Inflammatory macrophage treated with lipopolysaccharide for 4 hours (primary cell): Measurements from ENCODE around the gene FANK1.
"Not testable (repeated sequence)": the region's sequence is repeated elsewhere in the genome, so short reads cannot be mapped to it uniquely, and the experiment has no call there.

Experiments used
- DNase-seq: peaks from one replicate; pipeline ENCODE4 v3.0.0-alpha.2; 2020

The FANK1 gene

DNA sequence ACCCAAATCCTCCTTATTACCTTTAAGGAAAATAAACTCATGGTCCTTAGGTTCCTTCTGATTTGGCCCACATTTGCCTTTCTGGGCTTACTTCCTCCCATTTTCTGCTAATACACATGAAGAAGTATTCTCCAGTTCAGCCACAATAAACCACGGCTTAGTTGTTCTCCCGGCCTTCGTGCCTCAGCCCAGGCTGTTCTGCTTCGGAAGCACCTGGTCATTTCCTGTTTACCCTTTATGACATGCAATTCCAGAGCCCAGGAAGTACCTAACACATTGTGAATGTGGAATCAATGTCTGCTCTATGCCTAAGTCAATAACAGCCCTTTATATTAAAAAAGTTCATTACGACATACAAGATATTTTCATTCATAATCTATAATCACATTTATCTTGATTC is 4.0 kb upstream of the FANK1 start:
- not testable (repeated sequence) for DNase-seq

DNA sequence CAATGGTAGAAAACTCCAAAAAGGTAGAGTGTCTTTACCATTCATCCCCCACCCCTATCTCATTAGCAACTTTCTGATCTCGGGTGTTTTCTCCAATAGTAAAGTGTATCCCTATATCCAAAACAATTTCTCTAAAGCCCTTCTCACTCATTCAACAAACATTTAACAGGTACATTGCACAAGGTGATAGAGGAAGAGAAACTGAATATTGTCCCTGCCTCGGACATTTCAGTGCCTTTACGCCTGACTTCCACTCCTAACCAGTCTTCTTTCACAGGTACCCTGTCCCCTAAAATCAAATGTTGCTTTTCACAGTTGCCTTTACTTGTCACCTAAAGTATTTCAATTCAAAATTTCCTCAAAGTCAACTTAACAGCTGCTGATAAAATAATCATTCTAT is 2.2 kb upstream of the FANK1 start:
- DNase-seq: not testable (repeated sequence)

DNA sequence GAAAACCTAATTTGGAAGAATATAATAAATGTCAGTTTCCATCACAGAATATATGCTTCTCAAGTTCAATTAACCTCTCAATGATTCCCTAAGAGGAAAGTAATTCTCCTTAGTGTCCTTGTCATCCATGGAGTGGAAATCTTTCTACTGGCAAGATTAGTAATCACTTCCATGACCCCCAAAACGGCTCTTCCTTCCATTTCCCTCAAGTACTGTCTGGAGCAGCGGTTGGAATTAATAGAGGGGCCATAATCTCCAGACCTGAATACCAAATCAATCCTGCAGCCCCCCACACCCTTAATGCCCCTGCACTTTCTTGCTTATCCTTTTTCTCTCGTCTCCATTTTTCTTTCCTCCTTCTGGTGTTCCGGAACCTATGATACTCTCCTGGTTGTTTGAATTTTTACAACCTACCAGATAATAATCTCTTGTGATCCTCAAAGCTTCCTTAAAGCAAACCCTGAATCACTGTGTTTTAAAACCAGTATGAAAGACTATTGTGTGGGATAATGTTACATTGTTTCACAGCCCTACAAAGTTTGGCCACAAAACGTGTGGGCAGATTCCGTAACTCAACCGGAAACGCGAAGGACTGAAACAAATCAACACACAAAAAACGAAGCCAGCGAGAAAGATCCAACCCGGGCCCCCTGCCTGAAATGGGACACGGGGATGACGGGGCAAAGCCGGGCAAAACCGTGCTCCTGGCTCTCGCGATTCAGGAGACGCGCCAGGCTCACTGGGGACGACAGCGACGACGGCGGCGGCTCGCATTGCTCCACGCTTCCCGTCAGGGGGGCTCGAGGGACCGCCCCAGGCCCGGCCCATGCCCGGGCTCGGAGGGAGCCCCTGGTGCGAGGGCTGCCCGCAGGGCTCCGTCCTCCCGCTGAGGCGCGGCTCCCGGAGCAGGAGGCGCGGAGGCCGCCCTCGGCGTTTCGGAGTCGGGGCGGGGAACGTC is 955 bp upstream of the FANK1 start:
- DNase-seq: peak; percentile 62

DNA sequence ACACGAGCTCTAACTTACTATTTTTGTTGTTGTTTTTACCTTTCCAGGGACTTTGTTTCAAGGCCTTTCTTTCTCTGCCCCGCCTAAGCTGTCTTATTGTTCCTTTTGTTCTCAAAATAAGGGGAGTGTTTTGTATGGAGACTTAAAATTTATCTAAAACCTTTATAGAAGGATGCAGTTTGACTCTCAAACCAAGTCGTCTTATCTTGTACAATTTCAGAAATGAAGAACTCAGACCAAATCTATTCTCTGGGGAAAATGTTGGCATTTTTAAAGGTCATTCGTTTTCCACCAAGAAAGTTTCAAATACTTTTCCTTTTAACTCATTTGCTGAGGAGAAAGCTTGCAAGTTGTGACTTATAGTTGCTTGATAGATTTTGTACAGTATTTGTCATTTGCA is 953 bp downstream of the FANK1 start:
- not testable (repeated sequence) for DNase-seq

DNA sequence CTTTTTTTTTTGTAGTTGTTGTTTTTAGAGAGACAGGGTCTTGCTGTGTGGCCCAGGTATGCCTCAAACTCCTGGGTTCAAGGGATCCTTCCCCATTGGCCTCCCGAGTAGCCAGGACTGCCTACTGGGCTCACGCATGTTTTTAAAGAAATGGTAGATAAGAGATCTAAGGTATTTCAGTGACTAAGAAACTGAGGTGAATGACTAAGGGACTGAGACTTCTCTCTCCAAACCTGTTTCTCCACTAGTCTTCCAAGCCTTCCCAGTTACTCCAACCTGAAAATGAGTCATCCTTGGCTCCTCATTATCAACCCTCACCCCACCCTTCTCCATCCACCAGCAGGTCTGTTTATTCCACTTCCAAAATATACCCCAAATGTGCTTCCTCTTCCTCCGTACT is 4.6 kb downstream of the FANK1 start:
- DNase-seq: not testable (repeated sequence)

DNA sequence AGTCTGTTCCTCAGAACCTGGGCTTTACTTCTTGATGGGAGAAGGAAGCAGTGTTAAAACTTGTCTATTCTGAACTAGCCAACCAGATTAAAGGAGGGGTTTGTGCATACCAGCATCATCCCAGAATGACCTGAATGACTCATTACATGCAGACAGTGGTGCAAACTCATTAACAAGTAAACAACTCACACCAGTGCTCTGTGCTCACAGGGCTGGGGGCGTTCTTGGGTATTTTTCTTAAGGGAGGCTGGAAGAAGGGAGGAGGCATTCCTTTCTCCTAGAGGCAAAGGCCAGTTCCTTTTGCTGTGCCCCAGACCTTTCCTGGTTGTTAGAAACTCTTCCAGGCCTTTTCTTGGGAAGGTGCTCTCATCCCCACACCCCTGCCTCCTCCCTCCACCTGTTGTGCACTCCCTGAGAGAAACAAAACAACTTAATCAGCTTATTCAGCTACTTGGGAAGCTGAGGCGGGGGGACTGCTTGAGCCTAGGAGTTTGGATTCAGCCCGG is 6.8 kb downstream of the FANK1 start:
- not testable (repeated sequence) for DNase-seq

DNA sequence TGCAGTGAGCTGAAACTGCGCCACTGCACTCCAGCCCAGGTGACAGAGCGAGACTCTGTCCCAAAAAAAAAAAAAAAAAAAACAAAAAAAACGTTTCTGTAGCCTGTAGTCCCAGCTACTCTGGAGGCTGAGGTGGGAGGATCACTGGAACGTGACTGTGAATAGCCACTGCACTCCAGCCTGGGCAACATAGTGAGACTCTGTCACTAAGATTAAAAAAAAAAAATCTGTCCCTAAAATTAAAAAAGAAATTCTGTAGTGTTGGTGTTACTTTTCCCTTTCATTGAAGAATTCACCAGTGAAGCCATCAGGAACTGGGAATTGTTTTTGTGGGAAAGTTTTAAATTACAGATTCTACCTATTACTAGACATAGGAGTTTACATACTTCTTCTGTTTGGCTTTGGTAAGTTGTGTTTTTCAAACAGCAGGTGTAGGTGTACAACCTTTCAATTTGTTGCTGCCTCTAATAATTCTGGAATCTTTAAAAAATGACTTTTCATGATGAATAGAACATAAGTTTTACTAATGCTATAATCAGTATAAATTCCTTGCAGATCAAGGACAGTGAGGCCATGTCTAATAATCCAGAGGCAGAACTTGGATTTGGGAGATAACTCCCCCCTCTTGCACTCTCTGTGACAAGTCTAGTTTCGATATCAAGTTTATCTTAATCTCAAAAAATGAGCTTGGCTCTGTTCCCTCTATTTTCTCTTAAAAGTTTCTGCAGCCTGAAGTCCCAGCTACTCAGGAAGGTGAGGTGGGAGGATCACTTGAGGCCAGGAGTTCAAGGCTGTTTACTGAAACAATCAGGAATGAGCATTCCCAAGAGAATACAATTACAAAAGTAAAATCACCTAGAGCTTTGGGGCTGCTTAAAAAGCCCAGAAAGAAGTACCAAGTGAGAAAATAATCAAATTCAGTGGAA is 9.0 kb downstream of the FANK1 start:
- DNase-seq: not testable (repeated sequence)

DNA sequence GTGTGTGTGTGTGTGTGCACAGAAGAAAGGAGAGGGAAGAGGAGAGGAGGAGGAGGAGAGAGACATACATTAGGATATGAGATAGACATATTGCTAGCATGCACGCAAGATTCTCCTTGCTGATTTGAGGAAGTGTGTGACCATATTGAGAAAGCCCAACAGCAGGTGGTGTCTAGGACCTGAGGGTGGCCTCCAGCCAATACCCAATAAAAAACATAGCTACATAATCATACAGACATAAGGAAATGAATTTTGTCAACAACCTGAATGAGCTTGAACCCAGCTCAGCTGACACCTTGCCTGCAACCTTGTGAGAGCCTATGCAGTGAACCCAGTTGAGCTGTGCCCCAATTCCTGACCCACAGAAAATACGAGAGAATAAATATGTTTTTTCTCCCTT is 11.2 kb downstream of the FANK1 start:
- DNase-seq: not testable (repeated sequence)

DNA sequence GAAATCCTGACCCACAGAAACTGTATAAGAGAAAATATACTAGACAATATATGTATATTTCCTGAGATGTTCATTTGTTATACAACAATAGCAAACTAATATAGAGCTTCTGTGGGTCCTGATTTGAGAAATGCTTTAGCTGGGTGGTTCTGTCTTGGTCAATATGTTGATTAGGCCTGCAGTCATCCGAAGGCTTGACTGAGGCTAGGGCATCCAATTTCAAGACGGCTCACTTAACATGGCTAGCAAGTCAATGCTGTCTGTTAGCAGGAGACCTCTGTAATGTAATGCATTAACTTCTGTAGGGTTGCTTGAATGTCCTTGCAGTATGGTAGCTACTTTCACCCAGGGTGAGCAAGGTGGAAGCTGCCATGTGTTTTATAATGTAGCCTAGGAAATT is 12.4 kb downstream of the FANK1 start:
- not testable (repeated sequence) for DNase-seq

DNA sequence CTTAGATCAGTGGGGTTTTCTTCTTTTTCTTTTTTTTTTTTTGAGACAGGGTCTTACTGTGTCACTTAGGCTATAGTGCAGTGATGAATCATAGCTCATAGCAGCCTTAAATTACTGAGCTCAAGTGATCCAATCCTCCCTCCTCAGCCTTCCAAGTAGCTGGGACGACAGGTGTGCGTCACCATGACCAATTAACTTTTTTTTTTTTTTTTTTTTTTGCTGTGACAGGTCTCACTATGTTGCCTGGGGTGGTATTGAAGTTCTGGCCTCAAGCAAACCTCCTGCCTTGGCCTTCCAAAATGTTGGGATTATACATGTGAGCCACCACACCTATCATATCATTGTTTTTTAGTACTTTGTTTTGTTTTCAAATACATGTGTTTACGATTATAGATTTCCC is 13.1 kb downstream of the FANK1 start:
- DNase-seq: not testable (repeated sequence)

DNA sequence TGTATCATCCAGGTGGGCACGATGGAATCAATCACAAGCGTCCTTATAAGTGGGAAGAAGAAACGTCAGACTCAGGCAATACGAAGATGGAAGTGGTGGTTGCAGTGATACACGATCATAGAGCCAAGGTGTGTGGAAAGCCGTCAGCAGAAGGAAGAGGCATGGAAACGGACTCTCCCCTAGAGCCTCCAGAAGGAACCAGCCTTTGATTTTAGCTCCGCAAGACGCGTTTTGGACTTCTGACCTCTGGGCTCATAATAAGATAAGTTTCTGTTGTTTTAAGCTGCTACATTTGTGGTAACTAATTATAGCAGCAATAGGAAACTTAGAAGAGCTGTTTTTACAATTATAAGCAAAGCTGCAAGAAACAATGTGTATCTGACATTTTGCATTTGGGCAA is 14.8 kb downstream of the FANK1 start:
- no peak for DNase-seq

DNA sequence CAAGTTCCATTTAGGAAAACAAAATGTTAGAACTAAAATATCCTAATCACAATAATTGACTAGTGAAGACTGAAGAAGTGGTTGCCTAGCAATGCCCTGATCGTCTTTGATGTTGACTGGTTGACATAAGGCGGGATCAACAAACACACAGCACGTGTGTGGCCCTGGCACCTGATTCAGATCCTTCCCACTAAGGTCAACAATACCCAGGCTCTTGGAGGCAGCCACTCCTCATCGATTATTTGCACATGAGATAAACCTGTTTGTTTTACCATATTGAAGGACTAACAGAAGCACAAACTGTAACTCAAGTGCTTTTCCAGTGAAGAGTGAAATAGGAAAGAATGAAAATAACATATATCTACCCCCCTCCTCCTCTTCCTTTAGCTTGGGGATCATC is 15.6 kb downstream of the FANK1 start:
- DNase-seq: no peak

DNA sequence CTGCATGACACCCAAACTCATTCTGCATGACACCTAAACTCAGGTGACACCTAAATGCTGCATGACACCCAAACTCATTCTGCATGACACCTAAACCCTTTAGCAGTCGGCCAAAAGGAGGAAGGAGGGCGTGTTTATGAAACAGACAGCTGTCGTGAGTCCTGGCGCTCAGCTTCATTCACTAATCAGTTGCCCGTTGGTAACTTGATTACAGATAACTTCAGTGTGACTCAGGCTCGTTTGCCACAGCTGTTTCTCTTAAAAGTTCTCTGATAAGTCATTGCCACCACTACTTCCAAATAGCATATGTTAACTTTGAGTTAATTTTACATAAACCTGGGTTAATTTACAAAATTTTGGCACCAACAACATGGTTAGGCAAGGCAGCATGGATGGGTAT is 16.9 kb downstream of the FANK1 start:
- DNase-seq: not testable (repeated sequence)

DNA sequence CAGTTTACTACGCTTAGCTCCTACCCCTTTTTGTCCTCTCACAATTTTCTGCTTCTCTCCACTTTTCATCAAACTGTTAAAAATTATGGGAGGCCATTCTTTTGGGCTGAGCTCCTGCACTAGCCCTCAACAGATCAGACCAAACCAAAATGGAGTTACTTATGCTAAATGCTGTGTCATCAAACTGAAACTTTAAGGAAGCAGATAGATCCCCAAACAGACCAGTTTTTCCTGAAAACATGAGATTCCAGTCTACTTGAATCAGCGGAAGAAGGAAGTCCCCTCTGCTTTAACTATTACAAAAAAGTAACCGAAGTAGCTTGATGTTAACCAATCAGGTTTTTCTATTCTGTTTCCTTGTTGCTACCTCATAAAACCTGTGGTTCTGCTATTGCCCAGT is 20.6 kb downstream of the FANK1 start:
- no peak for DNase-seq

DNA sequence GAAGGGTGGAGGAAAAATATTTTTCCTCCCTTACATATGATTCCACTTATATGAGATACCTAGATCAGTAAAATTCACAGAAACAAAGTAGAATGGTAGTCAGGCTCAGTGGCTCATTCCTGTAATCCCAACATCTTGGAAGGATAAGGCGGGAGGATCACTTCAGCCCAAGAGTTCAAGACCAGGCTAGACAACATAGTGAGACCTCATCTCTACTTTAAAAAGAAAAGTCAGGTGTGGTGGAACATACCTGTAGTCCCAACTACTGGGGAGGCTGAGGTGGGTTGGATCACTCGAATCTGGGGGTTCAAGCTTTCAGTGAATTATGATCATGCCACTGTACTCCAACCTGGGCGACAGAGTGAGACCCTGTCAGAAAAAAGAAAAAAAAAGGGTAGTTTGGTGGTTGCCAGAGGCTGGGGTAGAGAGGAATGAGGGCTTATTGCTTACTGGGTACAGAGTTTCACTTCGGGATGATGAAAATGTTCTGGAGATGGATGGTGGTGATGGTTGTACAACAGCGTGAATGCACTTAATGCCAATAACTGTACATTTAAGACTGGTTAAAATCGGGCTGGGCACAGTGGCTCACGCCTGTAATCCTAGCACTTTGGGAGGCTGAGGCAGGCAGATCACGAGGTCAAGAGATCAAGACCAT is 21.5 kb downstream of the FANK1 start:
- not testable (repeated sequence) for DNase-seq

DNA sequence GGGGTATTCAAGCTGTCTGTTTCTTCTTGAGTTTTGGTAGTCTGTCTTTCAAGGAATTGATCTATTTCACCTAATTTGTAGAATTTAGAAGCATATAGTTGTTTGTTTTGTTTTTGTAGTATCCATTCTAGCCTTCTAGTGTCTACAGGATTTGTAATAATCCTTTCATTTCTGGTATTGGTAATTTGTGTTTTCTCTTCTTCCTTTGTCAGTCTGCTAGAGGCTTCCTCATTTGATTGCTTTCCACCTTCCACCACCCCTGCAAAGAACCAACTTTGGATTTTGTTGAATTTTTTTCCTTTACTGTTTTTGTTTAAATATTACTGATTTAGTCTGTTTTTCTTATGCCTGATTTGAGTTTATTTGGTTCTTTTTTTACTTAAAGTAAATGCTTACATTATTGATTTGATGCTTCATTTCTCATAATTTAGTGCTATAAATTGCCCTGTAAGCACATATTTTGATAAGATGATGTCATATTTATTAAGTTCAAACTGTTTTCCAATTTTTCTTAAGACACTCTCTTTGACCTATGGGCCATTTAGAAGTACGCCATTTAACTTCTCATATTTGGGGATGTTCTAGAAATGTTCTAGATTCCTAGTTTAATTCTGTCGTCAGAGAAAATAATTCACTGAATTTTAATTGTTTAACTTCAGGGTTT is 25.4 kb downstream of the FANK1 start:
- DNase-seq: not testable (repeated sequence)

DNA sequence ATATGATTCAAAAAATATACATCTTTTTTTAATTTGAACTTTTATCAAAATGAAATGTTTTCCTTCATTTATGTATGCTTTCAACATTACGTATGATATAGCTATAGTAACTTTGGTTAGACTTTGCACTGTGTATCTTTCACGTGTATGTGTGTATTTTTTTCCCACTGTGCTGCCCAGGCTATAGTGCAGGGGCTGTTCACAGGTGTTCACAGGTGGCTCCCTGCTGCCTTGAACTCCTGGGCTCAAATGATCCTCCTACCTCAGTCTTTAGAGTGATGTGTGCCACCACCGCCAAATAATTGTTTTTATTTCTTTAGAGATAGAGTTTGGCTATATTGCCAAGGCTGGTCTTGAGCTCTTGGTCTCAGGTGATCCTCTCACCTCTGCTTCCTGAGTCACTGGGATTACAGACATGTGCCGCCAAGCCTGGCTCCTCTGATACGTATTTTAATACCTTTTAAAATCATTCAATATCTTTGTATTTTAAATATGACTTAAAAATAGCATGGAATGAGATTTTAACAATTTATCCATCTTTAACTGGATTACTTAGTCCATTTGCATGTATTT is 29.0 kb downstream of the FANK1 start:
- no peak for DNase-seq

DNA sequence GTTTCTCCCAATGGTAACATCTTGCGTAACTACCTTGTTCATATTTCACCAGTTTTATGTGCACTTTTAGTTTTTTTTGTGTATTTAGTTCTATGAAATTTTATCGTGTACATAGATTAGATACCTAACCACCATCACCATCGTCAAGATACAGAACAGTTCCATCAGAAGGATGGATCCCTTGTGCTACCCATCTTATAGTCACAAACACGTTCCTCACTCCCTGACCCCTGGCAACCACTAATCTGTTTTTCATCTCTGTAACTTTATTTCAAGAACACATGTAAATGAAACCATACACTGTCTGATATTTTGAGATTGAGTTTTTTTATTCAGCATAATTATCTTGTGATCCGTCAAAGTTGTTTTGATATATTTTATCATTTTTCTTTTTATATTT is 29.9 kb downstream of the FANK1 start:
- DNase-seq: no peak

DNA sequence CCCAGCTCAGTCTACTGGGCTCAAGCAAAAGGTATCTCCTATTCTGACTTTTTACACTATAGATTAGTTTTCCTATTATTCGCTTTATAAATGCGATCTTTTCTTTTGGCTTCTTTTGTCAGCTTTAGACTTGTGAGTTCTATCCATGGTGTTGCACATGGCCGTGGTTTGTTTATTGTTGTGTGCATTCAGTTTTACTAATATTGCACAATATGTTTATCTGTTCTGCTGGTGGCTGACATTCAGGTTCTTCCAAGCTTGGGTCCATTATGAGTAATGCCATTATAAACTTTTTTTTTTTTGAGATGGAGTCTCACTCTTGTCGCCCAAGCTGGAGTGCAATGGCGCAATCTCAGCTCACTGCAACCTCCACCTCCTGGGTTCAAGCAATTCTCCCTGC is 30.9 kb downstream of the FANK1 start:
- DNase-seq: not testable (repeated sequence)

DNA sequence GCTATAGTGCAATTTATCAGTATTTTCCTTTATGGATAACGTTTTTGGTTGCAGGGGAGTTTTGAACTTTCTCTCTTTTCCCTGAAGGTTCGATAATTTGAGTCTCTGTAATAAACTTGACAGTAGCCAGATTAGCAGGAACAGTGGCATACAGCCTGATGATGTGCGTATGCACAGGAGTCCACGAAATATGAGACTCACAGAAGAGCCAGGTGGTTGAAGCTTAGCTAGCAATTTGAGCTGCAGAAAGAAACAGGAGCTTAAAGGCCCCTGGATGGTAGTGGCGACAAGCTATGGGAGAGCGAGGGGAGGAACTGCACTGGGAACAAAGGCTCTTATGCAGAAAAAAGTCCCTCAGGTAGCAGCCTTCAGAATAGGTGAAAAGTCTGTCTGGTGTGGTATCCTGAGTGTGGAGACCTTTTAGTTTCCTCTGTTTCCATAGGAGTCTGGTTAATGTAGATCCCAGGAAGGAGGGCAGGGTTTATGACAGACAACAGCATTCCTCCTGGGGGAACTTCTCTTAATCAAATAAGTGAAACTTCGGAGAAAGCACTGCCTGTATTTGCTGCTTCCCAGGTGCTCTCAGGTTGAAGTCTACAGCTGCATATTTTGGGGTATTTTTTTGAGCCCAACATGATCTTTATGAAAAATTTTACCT is 32.7 kb downstream of the FANK1 start:
- DNase-seq: no peak

DNA sequence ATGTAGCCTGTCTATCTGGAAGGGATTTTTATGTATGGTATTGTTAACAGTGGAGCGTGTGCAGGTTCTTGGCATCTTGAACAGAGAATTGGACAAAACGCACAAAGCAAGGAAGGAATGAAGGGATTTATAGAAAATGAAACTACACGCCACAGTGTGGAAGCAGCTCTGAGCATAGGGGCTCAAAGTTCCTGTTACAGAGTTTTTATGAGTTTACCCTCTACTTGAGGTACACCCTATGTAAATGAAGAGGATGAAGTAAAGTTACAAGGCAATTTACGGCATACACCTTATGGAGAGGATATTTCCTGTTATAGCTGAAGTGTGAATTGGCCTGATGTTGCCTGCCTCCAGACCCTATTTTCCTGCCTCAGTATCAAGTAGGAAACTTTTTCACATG is 33.3 kb downstream of the FANK1 start:
- no peak for DNase-seq
